Left lung (tissue), 10 donors: ENCODE measurements around the gene SPATA1. TPM values are rescaled to one million over a fixed set of nuclear protein-coding genes. Genes with fewer than 3 reads are reported as not detected.

Experiments used
- ATAC-seq: fragments of 200-7000 bp; cut with Tn5 transposase; one replicate; pipeline ENCODE4 v1.9.1; 2020; ENCODE audit warnings: moderate library complexity
- DNase-seq, 4 donors: peaks; one replicate each; pipeline ENCODE4 v3.0.0-alpha.2; 2013 to 2020
- H3K27ac ChIP-seq, 2 donors: fragments of 200-600 bp; sonication (generic) in 1 of 2; one replicate each; pipeline versions ENCODE4 v1.5.0 to v1.8.0; 2020 to 2021
- H3K27me3 ChIP-seq, 2 donors: fragments of 200-600 bp; sonication (generic) in 1 of 2; one replicate each; pipeline versions ENCODE4 v1.5.0 to v1.8.0; 2020 to 2021
- H3K36me3 ChIP-seq, 2 donors: fragments of 200-600 bp; sonication (generic) in 1 of 2; one replicate each; pipeline versions ENCODE4 v1.5.0 to v1.8.0; 2020 to 2021
- H3K4me1 ChIP-seq, 2 donors: fragments of 200-600 bp; one replicate each; pipeline ENCODE4 v1.8.0; 2021
- H3K4me3 ChIP-seq, 2 donors: fragments of 200-600 bp; sonication (generic) in 1 of 2; one replicate each; pipeline versions ENCODE4 v1.5.0 to v1.8.0; 2020 to 2021; ENCODE audit warnings: mild to moderate bottlenecking in 1 of 2
- H3K9me3 ChIP-seq, 2 donors: fragments of 200-600 bp; sonication (generic) in 1 of 2; one replicate each; pipeline versions ENCODE4 v1.5.0 to v1.8.0; 2020 to 2021
- CTCF ChIP-seq, 2 donors: fragments of 200-600 bp; sonication (generic) in 1 of 2; IDR thresholded peaks; one replicate each; pipeline versions ENCODE4 v1.5.0 to v1.8.0; 2021; ENCODE audit warnings: antibody characterized with exemption in 2 of 2
- intact Hi-C, 2 donors: fragments of 100-400 bp; cut with DNase I; formaldehyde crosslinking; loops; one replicate each; pipeline versions ENCODE4 v1.11.2 to v1.14.2; 2022
- polyA plus RNA-seq, 6 donors: library from polyadenylated mRNA; unstranded; fragments of 120-200 nt; gene quantifications; one replicate each; pipeline ENCODE4 v1.2.1, GENCODE V29; 2013; ENCODE audit not compliant: insufficient read length in 6 of 6
- total RNA-seq, 2 donors: library from RNA; stranded (reverse); fragmentation: NEBNext Ultra II Directional; extraction: Animal tissue kit (Norgen Biotek cat#: 25700); gene quantifications; one replicate each; pipeline ENCODE4 v1.2.1, GENCODE V29; 2021
- donor health status: DM: no; HTN: yes; CAD: no.
- donor health status: DM: no; HTN: no; CAD: no.

The SPATA1 gene
- total and polyA plus RNA-seq, 8 donors: 1.3 to 4.0 (median 3.4) TPM

- ATAC-seq: no peak
- intact Hi-C loops: no loop called here
- DNase-seq: no peak
- Histone ChIP-seq H3K4me1 (no peaks in the 10 kb centered on the region), H3K27me3 (no peaks in the 10 kb centered on the region), H3K4me3 (no peak overlapping the region), H3K27ac (no peak overlapping the region), H3K9me3 (no peaks in the 10 kb centered on the region), H3K36me3 (peaks cover 0 to 3% of the 10 kb centered on the region in 2 donors)
- no peak for TF ChIP-seq CTCF (IDR thresholded peaks at IDR 0.05)
Observed at GRCh38 chr1:84525779-84526178, 19.6 kb downstream of the SPATA1 start.

- ATAC-seq: no peak
- DNase-seq: no peak
- H3K27ac ChIP-seq: no peak overlapping the region
- no peaks in the 10 kb centered on the region for H3K27me3 ChIP-seq
- no peaks in the 10 kb centered on the region for H3K4me1 ChIP-seq
- intact Hi-C loops: no loop called here
- H3K4me3 ChIP-seq: no peak overlapping the region
- H3K9me3 ChIP-seq: no peaks in the 10 kb centered on the region
- peaks cover 0 to 36% of the 10 kb centered on the region in 2 donors for H3K36me3 ChIP-seq
- no peak for TF ChIP-seq CTCF (IDR thresholded peaks at IDR 0.05)
Observed at GRCh38 chr1:84538599-84538998, 32.4 kb downstream of the SPATA1 start.

DNA sequence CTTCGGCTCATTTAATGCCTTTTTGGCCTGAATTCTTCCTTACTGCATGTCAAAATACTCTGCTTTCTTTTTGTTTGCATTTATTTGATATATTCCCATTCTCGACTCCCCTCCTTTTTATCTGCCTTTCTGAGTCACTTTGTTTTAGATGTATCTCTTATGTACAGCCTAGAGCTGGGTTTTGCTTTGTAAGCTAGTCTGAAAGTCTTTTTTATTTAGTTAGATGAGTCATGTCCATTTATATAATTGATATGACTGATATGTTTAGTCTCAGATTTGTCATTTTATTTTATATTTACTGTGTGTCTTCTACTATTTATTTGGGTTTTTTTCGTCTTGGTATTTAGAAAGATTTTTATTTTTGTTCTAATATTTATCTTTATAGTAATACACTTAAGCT, 33.8 kb downstream of the SPATA1 start:
- H3K9me3 ChIP-seq: no peaks in the 10 kb centered on the region
- no peaks in the 10 kb centered on the region for H3K4me1 ChIP-seq
- intact Hi-C loops: no loop called here
- no peak for ATAC-seq
- peaks cover 0 to 36% of the 10 kb centered on the region in 2 donors for H3K36me3 ChIP-seq
- TF ChIP-seq CTCF (IDR thresholded peaks at IDR 0.05): no peak
- no peaks in the 10 kb centered on the region for H3K27me3 ChIP-seq
- H3K4me3 ChIP-seq: no peak overlapping the region
- H3K27ac ChIP-seq: no peak overlapping the region
- no peak for DNase-seq

- Histone ChIP-seq H3K36me3 (peaks cover 0 to 36% of the 10 kb centered on the region in 2 donors), H3K9me3 (no peaks in the 10 kb centered on the region), H3K27me3 (no peaks in the 10 kb centered on the region), H3K4me1 (no peaks in the 10 kb centered on the region), H3K4me3 (no peak overlapping the region), H3K27ac (no peak overlapping the region)
- TF ChIP-seq CTCF (IDR thresholded peaks at IDR 0.05): no peak
- intact Hi-C loops: no loop called here
- no peak for ATAC-seq
- no peak for DNase-seq
Observed at GRCh38 chr1:84540759-84541158, 34.6 kb downstream of the SPATA1 start.

DNA sequence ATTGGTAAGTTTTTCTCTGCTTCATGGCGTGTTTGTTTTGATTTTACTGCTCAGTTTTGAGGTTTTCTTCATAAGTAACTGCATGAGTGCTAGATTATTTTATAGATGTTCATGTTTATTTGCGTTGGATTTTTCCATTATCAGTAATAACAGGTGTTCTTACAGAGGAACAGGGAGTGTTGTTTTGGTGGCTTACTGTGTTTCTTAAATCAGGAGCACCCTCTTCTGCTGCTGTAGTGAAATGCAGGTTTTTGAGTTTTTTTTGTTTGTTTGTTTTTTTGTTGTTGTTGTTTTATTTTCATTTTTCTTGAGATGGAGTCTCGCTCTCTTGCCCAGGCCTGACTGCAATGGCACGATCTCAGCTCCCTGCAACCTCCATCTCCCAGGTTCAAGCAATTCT, 35.5 kb downstream of the SPATA1 start:
- Histone ChIP-seq H3K27ac (no peak overlapping the region), H3K36me3 (peaks cover 0 to 30% of the 10 kb centered on the region in 2 donors), H3K27me3 (no peaks in the 10 kb centered on the region), H3K4me1 (no peaks in the 10 kb centered on the region), H3K4me3 (no peak overlapping the region), H3K9me3 (no peaks in the 10 kb centered on the region)
- TF ChIP-seq CTCF (IDR thresholded peaks at IDR 0.05): peak in 1 of 2 donors; percentile 1
- ATAC-seq: no peak
- intact Hi-C loops: no loop called here
- DNase-seq: no peak
